WTC11 (cell line): ENCODE measurements around the gene CPEB3. TPM values are rescaled to one million over a fixed set of nuclear protein-coding genes. Genes with fewer than 3 reads are reported as not detected.

Experiments used
- ATAC-seq: fragments of 200-7000 bp; cut with Tn5 transposase; 2 replicates; pipeline ENCODE4 v1.10.0; 2021; ENCODE audit warnings: mild to moderate bottlenecking, moderate library complexity
- CTCF ChIA-PET: fragments of 300-600 bp; sonication (Branson Sonifier 250); formaldehyde crosslinking; loops from one replicate; lab custom pipeline; 2021; ENCODE audit warnings: antibody characterized with exemption; lab: Charles Lee
- POLR2A ChIA-PET: fragments of 350-600 bp; sonication (Branson Sonifier 250); formaldehyde crosslinking; loops from one replicate; lab custom pipeline; 2021; ENCODE audit warnings: antibody characterized with exemption; lab: Charles Lee
- DNase-seq: peaks from one replicate; pipeline ENCODE4 v3.0.0; 2021; ENCODE audit warnings: low spot score
- H3K27ac Mint-ChIP-seq: 2 replicates; pipeline ENCODE4 v1.8.0; 2021; ENCODE audit warnings: mixed read lengths
- H3K27me3 Mint-ChIP-seq: 2 replicates; pipeline ENCODE4 v1.8.0; 2021; ENCODE audit warnings: low read depth, mild to moderate bottlenecking, moderate library complexity, mixed read lengths
- H3K36me3 Mint-ChIP-seq: 2 replicates; pipeline ENCODE4 v1.8.0; 2021; ENCODE audit warnings: mixed read lengths
- H3K4me1 Mint-ChIP-seq: 2 replicates; pipeline ENCODE4 v1.8.0; 2022; ENCODE audit warnings: mixed read lengths
- H3K4me3 Mint-ChIP-seq: 2 replicates; pipeline ENCODE4 v1.8.0; 2021; ENCODE audit warnings: mild to moderate bottlenecking, moderate library complexity, mixed read lengths
- H3K9me3 Mint-ChIP-seq: 2 replicates; pipeline ENCODE4 v1.8.0; 2021; ENCODE audit warnings: mixed read lengths
- ATF3 ChIP-seq: sonication (generic); formaldehyde crosslinking; conservative IDR thresholded peaks from 2 replicates; pipeline ENCODE4 v1.8.1; 2022; ENCODE audit warnings: mild to moderate bottlenecking, missing genetic modification reagents
- CREM ChIP-seq: sonication (generic); formaldehyde crosslinking; IDR thresholded peaks from 2 replicates; pipeline ENCODE4 v1.8.1; 2022; ENCODE audit warnings: mild to moderate bottlenecking, missing genetic modification reagents, moderate library complexity
- E2F4 ChIP-seq: sonication (generic); formaldehyde crosslinking; IDR thresholded peaks from 2 replicates; pipeline ENCODE4 v1.8.1; 2022; ENCODE audit warnings: low read depth, mild to moderate bottlenecking, moderate library complexity, missing genetic modification reagents, borderline replicate concordance
- E2F5 ChIP-seq: sonication (generic); formaldehyde crosslinking; IDR thresholded peaks from 2 replicates; pipeline ENCODE4 v1.8.1; 2022; ENCODE audit warnings: mild to moderate bottlenecking, moderate library complexity, missing genetic modification reagents
- EMX1 ChIP-seq: fragments of 250-450 bp; sonication (Bioruptor Pico); IDR thresholded peaks from 2 replicates; pipeline ENCODE4 v1.8.0; 2021; ENCODE audit warnings: mild to moderate bottlenecking
- ETV6 ChIP-seq: sonication (generic); formaldehyde crosslinking; IDR thresholded peaks from 2 replicates; pipeline ENCODE4 v1.8.1; 2022; ENCODE audit warnings: mild to moderate bottlenecking, missing genetic modification reagents
- GRHL2 ChIP-seq: fragments of 250-450 bp; sonication (Bioruptor Pico); IDR thresholded peaks from 2 replicates; pipeline ENCODE4 v1.8.0; 2022; ENCODE audit warnings: mild to moderate bottlenecking, moderate library complexity; ENCODE audit not compliant: insufficient replicate concordance, severe bottlenecking
- MXD4 ChIP-seq: fragments of 250-450 bp; sonication (Bioruptor Pico); IDR thresholded peaks from 2 replicates; pipeline ENCODE4 v1.8.0; 2021; ENCODE audit warnings: mild to moderate bottlenecking, moderate library complexity, borderline replicate concordance
- MYBL2 ChIP-seq: sonication (generic); formaldehyde crosslinking; IDR thresholded peaks from 2 replicates; pipeline ENCODE4 v1.8.1; 2023; ENCODE audit warnings: mild to moderate bottlenecking, moderate library complexity, missing genetic modification reagents
- NR3C1 ChIP-seq: sonication (generic); formaldehyde crosslinking; conservative IDR thresholded peaks from 2 replicates; pipeline ENCODE4 v1.8.1; 2023; ENCODE audit warnings: low read depth, mild to moderate bottlenecking, missing genetic modification reagents
- PREB ChIP-seq: sonication (generic); formaldehyde crosslinking; IDR thresholded peaks from 2 replicates; pipeline ENCODE4 v1.8.1; 2022; ENCODE audit warnings: mild to moderate bottlenecking, missing genetic modification reagents, moderate library complexity, borderline replicate concordance
- SP1 ChIP-seq: sonication (generic); formaldehyde crosslinking; conservative IDR thresholded peaks from 2 replicates; pipeline ENCODE4 v1.8.1; 2022; ENCODE audit warnings: missing genetic modification reagents
- ZBTB21 ChIP-seq: sonication (generic); formaldehyde crosslinking; IDR thresholded peaks from 2 replicates; pipeline ENCODE4 v1.8.1; 2023; ENCODE audit warnings: mild to moderate bottlenecking, missing genetic modification reagents, borderline replicate concordance
- ZNF232 ChIP-seq: sonication (generic); formaldehyde crosslinking; IDR thresholded peaks from 2 replicates; pipeline ENCODE4 v1.8.0; 2022; ENCODE audit warnings: mild to moderate bottlenecking, missing genetic modification reagents
- ZNF281 ChIP-seq: sonication (generic); formaldehyde crosslinking; IDR thresholded peaks from 2 replicates; pipeline ENCODE4 v1.8.0; 2023; ENCODE audit warnings: mild to moderate bottlenecking, missing genetic modification reagents
- ZNF317 ChIP-seq: sonication (generic); formaldehyde crosslinking; IDR thresholded peaks from 2 replicates; pipeline ENCODE4 v1.8.1; 2023; ENCODE audit warnings: low read depth, mild to moderate bottlenecking, moderate library complexity, missing genetic modification reagents, borderline replicate concordance
- ZNF425 ChIP-seq: fragments of 250-450 bp; sonication (Bioruptor Pico); conservative IDR thresholded peaks from 2 replicates; pipeline ENCODE4 v1.9.0; 2021; ENCODE audit warnings: mild to moderate bottlenecking
- total RNA-seq: library from RNA; stranded (reverse); gene quantifications from 3 replicates; pipeline ENCODE4 v1.2.3, GENCODE V29; 2021

The CPEB3 gene
- total RNA-seq, 1 experiment from 2014 or later: 2.4 TPM

- H3K4me1 Mint-ChIP-seq: no peaks in the 10 kb centered on the region
- H3K27ac Mint-ChIP-seq: no peak overlapping the region
- H3K27me3 Mint-ChIP-seq: no peaks in the 10 kb centered on the region
- CTCF ChIA-PET: no interaction called here
- H3K9me3 Mint-ChIP-seq: no peaks in the 10 kb centered on the region
- ATAC-seq (no peak), DNase-seq (no peak)
- TF ChIP-seq ETV6: no peak
- no peak for TF ChIP-seq MYBL2 (CRISPR knock-in tag)
- no peak for TF ChIP-seq PREB (CRISPR knock-in tag)
- TF ChIP-seq ATF3: no peak
- TF ChIP-seq NR3C1 (CRISPR knock-in tag): no peak
- TF ChIP-seq ZBTB21 (CRISPR knock-in tag): no peak
- TF ChIP-seq E2F4: no peak
- no peak for TF ChIP-seq EMX1 (CRISPR knock-in tag)
- no peaks in the 10 kb centered on the region for H3K36me3 Mint-ChIP-seq
- no peak overlapping the region for H3K4me3 Mint-ChIP-seq
- POLR2A ChIA-PET: no interaction called here
Observed at GRCh38 chr10:92150823-92151222, 140.1 kb downstream of the CPEB3 start.

- Mint-ChIP-seq H3K4me1 (no peaks in the 10 kb centered on the region), H3K27me3 (no peaks in the 10 kb centered on the region), H3K9me3 (no peaks in the 10 kb centered on the region), H3K4me3 (no peak overlapping the region), H3K27ac (no peak overlapping the region), H3K36me3 (no peaks in the 10 kb centered on the region)
- ATAC-seq (no peak), DNase-seq (no peak)
- POLR2A ChIA-PET: no interaction called here
- TF ChIP-seq ZNF317 (CRISPR knock-in tag) (no peak), MXD4 (no peak), GRHL2 (no peak), ZNF281 (CRISPR knock-in tag) (no peak)
- CTCF ChIA-PET: no interaction called here
Observed at GRCh38 chr10:92149261-92149660, 141.6 kb downstream of the CPEB3 start.

GRCh38 chr10:92146781-92147180 is 144.1 kb downstream of the CPEB3 start:
- no peaks in the 10 kb centered on the region for H3K4me1 Mint-ChIP-seq
- TF ChIP-seq E2F5 (CRISPR knock-in tag) (no peak), PREB (CRISPR knock-in tag) (no peak), SP1 (CRISPR knock-in tag) (no peak), ZNF425 (CRISPR knock-in tag) (no peak), ZNF232 (CRISPR knock-in tag) (no peak), GRHL2 (no peak), ZNF317 (CRISPR knock-in tag) (no peak), CREM (no peak), MXD4 (no peak)
- no peaks in the 10 kb centered on the region for H3K27me3 Mint-ChIP-seq
- no peak overlapping the region for H3K27ac Mint-ChIP-seq
- CTCF ChIA-PET: no interaction called here
- H3K4me3 Mint-ChIP-seq: no peak overlapping the region
- no peaks in the 10 kb centered on the region for H3K9me3 Mint-ChIP-seq
- no peak for ATAC-seq
- no peak for DNase-seq
- POLR2A ChIA-PET: no interaction called here
- no peaks in the 10 kb centered on the region for H3K36me3 Mint-ChIP-seq
